Stimulated activated CD4-positive, alpha-beta T cell treated with anti-CD3 and anti-CD28 coated beads, Interleukin-2, amount 100 ng/mL, for 4 hours (primary cell): ENCODE data around the gene STARD7.
A peak's percentile ranks its signal among the peaks of the same experiment; 100 is the strongest.
"Not testable (repeated sequence)": the region's sequence is repeated elsewhere in the genome, so short reads cannot be mapped to it uniquely, and the experiment has no call there.

ENCODE experiments used
- DNase-seq: peaks from one replicate; pipeline ENCODE4 v3.0.0-alpha.2; 2020; ENCODE audit warnings: low read depth

STARD7 gene

DNA sequence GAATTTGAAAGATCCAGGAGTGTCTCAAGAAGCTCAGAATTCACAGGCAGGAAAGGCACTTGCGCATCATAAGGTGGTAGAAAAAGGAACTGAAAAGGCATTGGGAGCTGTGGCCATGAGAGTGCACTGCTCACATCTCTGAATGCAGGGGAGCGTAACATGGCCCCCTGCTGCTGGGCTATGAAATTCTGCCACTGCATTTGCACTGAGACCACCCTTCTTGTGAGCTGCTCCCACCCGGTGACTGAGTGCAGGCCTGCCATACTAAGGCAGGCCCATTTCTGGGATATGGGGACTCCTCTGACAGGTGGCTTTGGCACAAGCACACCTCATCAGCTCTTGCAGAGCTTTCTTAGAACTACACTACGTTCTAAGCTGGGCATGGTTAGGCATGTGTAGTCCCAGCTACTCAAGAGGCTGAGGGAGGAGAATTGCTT lies 25.3 kb upstream of the STARD7 start:
- DNase-seq, result no peak

- DNase-seq, result no peak
Measured at GRCh38 chr2:96233436-96233835, 24.8 kb upstream of the STARD7 start.

DNA sequence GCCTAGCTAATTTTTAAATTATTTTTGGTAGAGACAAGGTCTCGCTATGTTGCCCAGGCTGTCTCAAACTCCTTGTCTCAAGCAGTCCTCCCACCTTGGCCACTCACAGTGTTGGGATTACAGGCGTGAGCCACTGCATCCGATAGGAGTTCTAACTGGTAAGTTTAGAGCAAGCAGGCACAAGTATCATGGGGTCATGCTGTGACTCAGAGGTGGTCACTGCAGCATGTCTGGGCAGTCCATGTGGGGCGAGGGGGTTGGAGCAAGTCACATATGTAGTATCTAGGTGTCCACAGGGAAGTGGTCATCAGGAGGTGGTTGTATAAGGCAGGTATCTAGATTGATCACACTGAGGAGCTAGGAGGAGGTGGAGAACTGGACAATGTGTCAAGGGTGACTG lies 22.7 kb upstream of the STARD7 start:
- DNase-seq, result no peak

DNA sequence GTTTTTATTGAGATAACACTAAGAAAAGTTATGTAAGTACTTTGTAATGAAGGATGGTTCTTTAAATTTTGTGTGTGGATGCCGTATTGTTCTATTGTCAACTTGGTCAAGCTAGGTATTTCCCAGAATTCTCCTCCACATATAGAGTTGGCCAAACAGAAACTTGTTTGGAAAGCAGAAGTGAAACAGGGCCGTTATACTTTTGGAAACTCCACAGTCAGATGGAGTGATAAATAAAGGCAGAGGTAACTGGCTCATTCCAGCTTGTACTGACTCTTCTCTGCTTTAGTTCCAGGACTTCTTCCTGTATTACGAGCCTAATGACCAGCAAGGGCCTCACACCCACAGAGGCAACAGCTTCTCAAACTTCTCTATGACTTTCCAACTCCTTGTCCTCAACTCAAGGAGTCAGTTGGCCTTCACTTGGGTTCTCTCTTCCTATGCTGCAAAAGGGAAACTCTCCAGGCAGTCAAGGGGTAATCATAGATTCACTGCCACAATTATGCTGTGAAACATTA lies 16.4 kb upstream of the STARD7 start:
- no peak for DNase-seq

- DNase-seq, result not testable (repeated sequence)
Measured at GRCh38 chr2:96221106-96221505, 12.5 kb upstream of the STARD7 start.

GRCh38 chr2:96219959-96220358 lies 11.3 kb upstream of the STARD7 start:
- not testable (repeated sequence) for DNase-seq

DNA sequence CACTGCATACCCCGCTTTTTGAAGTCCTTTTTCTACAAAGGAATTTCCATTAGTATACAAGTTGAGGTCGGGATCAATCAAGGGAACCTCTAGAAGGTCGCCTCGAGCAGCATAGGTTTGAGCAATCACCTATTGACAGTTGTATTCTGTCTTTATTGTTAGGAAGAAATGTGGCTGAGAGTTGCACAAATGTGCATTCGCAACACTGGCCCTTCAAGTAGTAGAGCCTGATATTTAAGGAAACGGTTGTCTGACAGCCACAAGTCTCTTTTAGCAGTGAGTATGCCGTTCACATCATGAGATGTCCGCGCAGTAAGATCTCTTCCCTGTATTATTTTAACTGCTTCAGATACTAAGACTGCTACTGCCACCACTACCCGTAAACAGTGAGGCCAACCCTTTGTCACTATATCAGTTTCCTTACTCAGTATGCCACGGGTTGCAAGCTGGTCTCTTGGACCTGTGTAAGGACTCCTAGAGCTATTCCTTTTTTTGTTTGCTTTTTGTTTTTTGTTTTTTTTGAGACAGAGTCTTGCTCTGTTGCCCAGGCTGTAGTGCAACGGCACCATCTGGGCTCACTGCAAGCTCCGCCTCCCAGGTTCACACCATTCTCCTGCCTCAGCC lies 10.0 kb upstream of the STARD7 start:
- DNase-seq, result no peak

- DNase-seq, result no peak
Measured at GRCh38 chr2:96214554-96214953, 5.9 kb upstream of the STARD7 start.

DNA sequence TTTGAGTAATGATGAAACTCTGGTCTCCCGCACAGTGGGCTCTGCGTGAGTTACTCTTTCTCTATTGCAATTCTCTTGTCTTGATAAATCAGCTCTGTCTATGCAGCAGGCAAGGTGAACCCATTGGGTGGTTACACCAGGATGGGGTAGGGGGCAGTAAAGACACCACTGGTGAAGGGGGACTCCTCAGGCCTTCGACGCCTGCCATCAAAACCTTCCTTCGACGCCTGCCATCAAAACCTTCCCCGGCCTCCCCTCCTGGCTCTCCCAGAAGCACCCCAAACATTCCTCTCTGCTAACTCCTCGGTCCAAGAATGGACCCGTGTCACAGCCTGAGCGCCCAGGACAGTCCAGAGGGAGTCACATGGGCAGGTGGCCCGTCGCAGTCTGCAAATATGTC lies 4.8 kb upstream of the STARD7 start:
- no peak for DNase-seq

GRCh38 chr2:96212339-96212738 lies 3.7 kb upstream of the STARD7 start:
- no peak for DNase-seq

DNA sequence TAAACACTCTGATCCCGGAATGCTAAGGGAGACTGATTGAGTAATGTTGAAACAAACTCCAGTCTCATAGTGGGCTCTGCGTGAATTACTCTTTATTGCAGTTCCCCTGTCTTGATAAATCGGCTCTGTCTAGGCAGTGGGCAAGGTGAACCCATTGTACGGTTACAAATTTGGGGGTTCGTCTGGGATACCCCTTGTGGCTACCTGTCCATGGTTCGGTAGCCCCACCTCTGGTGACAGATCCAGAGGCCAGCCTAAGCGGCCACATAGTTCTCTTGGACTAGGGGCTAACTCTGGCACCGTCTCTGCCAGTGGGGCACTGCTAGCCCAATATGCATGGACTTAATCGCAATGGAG lies 1.1 kb upstream of the STARD7 start:
- no peak for DNase-seq

DNA sequence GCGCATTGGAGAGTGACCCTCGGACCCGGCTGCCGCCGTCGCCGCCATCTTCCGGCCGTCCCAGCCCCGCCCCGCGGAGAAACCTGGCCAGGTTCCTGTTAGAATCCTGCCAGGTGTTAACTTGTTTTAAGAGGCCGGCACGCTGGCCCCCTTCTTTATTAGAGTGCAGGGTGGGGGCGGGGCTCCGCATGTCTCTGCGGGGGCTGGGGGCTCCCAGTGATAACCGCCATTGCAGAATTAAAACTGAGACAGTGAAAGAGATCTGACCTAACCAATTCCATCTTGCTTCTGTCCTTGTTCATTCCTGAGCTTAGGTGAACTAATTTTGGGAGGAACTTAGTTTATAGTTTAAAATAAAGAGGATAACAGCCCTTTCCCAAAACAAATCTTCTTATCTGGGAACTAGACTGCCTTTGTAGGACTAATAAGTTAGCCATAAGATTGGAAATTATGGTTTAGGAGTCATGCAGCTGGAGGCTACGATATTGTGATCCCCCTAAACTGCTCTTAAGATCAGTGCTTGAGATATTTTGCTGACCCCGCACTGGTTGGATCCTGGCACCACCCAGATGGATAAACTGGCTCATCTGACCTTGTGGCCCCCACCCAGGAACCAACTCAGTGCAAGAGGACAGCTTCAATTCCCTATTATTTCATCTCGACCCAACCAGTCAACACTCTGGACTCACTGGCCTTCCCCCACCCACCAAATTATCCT lies 543 bp upstream of the STARD7 start:
- DNase-seq, result no peak

- DNase-seq, result peak; percentile 21
Measured at GRCh38 chr2:96207774-96208142, 869 bp downstream of the STARD7 start.

GRCh38 chr2:96207073-96207773 lies 1.4 kb downstream of the STARD7 start:
- no peak for DNase-seq

GRCh38 chr2:96205888-96206287 lies 2.7 kb downstream of the STARD7 start:
- no peak for DNase-seq

DNA sequence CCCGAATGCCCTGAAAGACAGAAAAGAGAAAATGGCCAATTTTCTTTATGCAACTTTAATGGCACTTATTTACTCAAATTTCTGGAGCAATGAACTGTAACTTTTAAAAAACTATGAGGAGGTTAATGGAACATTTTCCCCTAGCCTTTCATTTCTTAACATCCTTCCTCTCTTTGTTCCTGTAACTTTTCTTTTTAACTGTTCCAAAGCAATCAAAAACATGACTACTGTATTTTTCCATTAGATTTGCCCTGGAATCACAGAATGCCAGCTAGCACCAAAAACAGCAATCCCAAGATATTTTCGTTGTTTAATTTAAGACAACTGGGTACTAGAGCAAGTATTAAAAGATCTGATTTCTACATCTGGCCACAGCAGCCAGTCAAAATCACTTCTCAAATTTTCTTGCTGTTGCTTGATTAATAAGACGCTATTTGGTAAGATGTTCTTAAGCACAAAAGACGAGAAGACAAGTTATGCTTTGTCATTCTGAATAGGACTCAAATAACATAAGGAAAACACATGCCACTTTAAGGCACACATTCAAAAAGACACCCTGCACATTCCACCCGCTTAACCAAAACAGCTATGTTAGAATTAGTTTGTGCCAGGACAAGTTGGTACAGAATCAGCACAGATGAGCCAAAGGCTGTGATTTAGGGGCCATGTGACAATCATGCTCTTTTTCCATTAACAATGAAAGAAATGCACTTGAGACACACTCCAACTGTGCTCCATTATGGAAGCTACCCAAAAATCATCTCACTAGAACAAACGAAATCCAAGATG lies 3.6 kb downstream of the STARD7 start:
- no peak for DNase-seq

- no peak for DNase-seq
Measured at GRCh38 chr2:96203130-96204028, 5.2 kb downstream of the STARD7 start.

GRCh38 chr2:96202152-96202854 lies 6.3 kb downstream of the STARD7 start:
- no peak for DNase-seq

- no peak for DNase-seq
Measured at GRCh38 chr2:96201338-96201737, 7.3 kb downstream of the STARD7 start.

DNA sequence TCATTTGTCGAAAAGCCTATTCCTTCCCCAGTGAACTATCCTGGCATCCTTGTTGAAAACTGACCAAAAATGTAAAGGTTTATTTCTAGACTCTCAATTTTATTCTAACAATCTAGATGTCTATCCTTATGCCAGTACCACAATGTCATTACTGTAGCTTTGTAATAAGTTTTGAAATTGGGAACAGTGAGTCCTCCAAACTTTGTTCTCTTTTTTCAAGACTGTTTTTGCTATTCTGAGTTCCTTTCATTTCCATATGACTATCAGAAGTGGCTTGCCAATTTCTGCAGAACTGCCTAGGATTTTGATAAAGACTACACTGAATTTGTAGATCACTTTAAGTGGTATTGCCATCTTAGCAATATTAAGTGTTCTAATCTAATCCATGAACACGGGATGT lies 9.7 kb downstream of the STARD7 start:
- no peak for DNase-seq
